C4-2B (cell line): ENCODE measurements around the gene LACTBL1.

Experiments used
- ZFX ChIP-seq: fragments of 450-650 bp; IDR thresholded peaks from 2 replicates; pipeline ENCODE4 v1.6.1; 2017
- TF ChIP-seq, protein P1 (sequence below): fragments of 450-650 bp; conservative IDR thresholded peaks from 2 replicates; pipeline ENCODE4 v1.5.1; 2017; ENCODE audit warnings: mild to moderate bottlenecking

DNA sequence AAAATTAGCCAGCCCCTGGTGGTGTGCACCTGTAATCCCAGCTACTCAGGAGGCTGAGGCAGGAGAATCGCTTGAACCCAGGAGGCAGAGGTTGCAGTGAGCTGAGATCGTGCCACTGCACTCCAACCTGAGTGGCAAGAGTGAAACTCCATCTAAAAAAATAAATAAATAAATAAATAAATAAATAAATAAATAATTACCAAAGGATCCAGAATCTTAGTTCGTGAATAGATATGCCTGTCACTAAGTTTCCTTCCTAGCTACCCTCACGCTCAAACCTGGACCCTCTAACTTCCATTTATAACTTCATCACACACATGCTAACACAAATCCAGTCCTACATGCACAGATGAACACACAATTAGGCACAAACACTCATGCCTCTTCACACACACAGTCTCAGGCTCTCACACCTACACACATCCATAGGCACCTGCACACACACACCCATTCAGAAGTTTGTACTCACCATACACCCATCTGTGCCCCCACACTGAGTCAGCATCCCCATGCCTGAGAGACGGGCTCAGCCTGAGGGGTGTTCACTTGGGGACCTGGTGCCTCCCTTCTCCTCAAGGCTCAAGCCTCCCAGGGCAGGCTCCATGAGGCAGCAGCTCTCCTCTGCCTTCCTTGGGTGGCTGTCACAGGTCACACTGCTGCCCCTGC lies 61.5 kb downstream of the LACTBL1 start:
- TF ChIP-seq, protein P1, sequence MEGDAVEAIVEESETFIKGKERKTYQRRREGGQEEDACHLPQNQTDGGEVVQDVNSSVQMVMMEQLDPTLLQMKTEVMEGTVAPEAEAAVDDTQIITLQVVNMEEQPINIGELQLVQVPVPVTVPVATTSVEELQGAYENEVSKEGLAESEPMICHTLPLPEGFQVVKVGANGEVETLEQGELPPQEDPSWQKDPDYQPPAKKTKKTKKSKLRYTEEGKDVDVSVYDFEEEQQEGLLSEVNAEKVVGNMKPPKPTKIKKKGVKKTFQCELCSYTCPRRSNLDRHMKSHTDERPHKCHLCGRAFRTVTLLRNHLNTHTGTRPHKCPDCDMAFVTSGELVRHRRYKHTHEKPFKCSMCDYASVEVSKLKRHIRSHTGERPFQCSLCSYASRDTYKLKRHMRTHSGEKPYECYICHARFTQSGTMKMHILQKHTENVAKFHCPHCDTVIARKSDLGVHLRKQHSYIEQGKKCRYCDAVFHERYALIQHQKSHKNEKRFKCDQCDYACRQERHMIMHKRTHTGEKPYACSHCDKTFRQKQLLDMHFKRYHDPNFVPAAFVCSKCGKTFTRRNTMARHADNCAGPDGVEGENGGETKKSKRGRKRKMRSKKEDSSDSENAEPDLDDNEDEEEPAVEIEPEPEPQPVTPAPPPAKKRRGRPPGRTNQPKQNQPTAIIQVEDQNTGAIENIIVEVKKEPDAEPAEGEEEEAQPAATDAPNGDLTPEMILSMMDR, result no peak
- no peak for TF ChIP-seq ZFX
